GM18505 (cell line): Measurements from ENCODE around the gene GMDS.

Experiments used
- ATAC-seq: cut with Tn5 transposase; IDR thresholded peaks from one replicate; pipeline ENCODE4 v1.9.1; 2021; ENCODE audit not compliant: unreplicated experiment
- POLR2A ChIP-seq: IDR thresholded peaks from 4 replicates; pipeline ENCODE4 v1.6.1; 2011; ENCODE audit warnings: borderline replicate concordance; ENCODE audit not compliant: insufficient read depth, insufficient read length; ENCODE audit errors: extremely low read depth

GMDS gene

GRCh38 chr6:1834646-1835516 lies 410.5 kb downstream of the GMDS start:
- no peak for TF ChIP-seq POLR2A
- ATAC-seq = no peak

GRCh38 chr6:1834207-1834606 lies 411.2 kb downstream of the GMDS start:
- TF ChIP-seq POLR2A = no peak
- ATAC-seq = no peak

DNA sequence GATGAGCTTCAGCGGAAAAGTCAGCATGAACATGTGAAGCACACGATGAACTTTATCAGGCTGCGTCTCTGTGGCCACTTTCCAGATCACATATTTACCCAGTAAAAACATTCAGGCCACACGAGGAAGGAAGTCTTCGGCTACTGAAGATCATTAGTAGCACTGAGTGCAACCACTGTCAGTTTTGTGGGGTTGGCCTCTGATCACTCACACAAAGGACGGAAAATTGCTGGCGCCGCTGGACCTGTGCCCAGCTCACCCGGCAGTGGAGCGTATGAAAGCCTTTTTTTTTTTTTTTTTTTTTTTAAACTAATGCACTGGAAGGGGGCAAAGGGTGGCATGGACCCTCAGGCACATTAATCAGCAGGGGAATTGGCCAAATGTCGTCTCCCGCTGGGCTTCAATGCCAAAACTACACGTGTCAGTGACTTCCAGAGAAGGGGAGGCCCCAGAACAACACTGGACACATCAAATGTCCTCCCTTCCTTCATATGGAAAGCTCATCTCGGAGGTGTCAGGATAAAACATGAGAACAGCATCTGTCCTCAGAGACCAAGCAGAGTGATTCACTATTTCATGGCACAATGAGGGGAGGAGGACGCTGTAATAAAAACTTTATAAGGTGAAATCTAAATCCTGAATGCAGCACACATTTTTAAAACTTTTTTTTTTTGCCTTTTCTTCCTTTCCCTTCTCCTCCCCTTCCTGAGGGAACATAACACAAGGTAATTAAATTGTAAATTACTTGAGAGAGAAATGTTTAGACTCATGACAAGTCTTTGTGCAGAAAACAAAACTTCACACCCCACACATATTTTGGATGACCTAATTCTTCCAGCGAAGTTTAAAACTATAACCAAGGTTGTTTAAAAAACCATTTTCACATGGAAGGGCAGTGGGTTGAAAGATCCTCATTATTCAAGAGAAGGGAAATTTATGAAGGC lies 412.3 kb downstream of the GMDS start:
- ATAC-seq = no peak
- TF ChIP-seq POLR2A = no peak

- no peak for ATAC-seq
- TF ChIP-seq POLR2A = no peak
Observed at GRCh38 chr6:1832358-1832757, 413.0 kb downstream of the GMDS start.

DNA sequence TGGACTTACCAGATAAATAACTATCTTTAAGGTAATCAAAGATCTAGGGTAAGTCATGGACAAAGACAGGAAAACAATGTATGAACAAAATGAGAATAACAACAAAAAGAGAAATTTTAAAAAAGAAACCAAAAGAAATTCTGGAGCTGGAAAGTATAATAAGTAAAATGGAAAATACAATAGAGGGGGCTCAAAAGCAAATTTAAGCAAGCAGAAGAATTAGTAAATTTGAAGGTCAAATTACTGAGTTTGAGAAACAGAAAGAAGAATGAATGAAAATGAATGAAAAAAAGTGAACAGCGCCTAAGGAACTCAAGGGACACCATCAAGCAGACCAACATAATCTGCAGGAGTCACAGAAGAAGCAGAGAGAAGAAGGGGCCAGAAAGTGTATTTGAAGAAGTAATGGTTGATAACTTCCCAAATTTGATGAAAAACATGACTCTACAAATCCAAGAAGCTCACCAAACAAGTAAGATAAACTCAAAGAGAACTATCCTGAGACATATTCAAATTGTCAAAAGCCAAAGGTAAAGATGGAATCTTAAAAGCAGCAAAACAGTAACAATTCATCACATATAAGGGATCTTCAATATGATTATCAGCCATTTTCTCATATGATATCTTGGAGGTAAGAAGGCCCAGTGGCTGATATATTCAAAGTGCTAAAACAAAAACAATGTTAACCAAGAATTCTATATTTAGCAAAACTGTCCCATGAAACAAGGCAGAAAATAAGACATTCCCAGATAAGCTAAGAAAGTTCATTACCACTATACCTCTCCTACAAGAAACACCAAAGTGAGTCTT lies 417.2 kb downstream of the GMDS start:
- ATAC-seq = no peak
- TF ChIP-seq POLR2A = no peak

DNA sequence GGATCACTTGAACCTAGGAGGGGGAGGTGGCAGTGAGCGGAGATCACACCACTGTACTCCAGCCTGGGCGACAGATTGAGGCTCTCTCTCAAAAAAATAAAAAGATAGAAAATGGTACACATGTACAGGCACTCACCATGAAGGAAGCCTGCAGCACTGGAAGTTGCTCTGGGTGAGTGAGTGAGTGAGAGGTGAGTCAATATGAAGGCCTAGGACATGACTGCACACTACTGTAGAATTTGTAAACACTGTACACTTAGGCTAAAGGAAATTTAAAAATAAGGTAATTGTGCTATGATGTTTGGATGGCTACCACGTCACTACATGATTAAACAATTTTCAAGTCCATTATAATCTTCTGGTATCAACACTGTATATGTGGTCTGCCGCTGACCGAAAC lies 419.5 kb downstream of the GMDS start:
- no peak for ATAC-seq
- no peak for TF ChIP-seq POLR2A

- no peak for TF ChIP-seq POLR2A
- no peak for ATAC-seq
Observed at GRCh38 chr6:1825277-1825676, 420.1 kb downstream of the GMDS start.

GRCh38 chr6:1821513-1822183 lies 423.8 kb downstream of the GMDS start:
- TF ChIP-seq POLR2A = no peak
- no peak for ATAC-seq

DNA sequence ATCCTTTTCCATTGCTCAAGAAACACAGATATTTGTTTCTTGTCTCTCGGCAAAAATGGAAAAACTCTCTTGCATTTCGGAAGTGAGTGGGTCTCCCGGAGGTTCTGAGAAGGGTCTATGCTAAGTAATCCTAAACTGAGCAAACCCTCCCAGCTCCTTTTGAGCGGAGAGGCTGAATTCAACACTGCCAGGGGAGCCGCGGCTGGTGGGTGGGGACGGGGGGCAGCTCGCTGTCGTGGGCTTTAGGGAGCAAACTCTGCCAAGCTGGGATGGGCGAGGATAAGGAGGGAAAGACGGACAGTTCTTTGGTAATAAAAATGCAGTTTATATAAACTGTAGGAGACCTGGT lies 424.3 kb downstream of the GMDS start:
- TF ChIP-seq POLR2A = no peak
- no peak for ATAC-seq

DNA sequence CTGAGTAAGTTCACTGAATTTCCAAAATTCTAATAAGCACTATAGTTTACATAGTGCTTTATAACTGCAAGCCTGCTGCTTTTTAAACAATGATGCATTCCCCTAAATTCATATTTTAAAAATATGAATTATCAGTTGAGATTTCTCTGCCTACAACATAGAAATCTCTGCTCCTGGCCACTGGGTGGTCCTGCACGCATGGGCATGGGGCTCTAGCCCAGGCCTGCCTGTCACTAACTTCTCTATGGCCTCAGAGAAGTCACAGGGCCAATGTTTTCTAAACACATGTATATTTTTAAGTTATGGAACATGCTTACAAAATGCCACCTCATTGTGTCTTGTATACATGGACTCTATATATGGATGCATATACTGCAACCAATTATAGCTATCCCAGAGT lies 424.7 kb downstream of the GMDS start:
- no peak for ATAC-seq

DNA sequence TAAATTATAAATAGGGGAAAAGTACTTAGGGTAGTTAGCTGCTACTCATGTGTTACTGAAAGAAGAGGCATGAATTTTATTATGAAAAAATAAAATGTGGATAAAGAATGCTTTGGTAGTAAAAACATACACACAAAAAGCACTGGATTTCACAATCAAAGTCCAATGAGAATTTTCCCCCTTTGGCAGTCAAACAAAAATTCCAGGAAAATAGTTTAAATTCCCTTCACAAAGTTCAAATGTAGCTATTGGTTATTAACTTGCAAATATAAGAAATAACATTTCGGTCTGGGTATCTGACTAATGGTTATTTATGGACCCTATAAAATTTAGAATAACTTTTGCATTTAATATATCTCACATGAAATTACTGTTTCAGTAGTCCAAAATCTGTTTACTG lies 425.2 kb downstream of the GMDS start:
- no peak for ATAC-seq
- no peak for TF ChIP-seq POLR2A

More for the DNA sequence above, 424.7 kb downstream of the GMDS start:
- TF ChIP-seq POLR2A = no peak

DNA sequence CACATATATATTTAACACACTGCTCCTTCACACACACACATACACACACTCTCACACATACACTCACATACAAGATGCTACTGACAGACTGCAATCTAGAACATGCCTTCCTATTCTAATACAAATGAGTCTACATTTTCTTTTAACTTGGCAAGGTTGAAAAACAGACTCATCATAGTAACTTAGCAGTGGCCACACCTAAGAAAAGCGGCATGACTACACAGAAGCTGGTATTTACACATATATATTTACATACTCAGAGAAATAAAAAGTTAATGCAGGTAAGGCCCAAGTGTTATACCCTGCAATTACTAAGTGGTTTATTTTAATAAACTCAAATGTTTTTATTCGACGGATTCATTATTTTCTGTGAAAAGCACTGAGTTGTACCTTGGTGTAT lies 426.4 kb downstream of the GMDS start:
- TF ChIP-seq POLR2A = no peak
- no peak for ATAC-seq
